ENCODE results near the gene UGGT1. TPM values are rescaled to one million over a fixed set of nuclear protein-coding genes. Genes with fewer than 3 reads are reported as not detected.

UGGT1 gene
- total RNA-seq, 1 experiment from 2014 or later = 55.9 TPM

GRCh38 chr2:128076461-128077106 is 14.4 kb upstream of the UGGT1 start:
- Histone ChIP-seq H2AFZ (ENCODE audit: low read length) (no peak overlapping the region), H3K9me3 (ENCODE audit: control insufficient read depth, low read depth, low read length) (no peaks in the 10 kb centered on the region), H3K4me1 (ENCODE audit: insufficient read depth, low read length) (no peaks in the 10 kb centered on the region), H4K5ac (ENCODE audit: insufficient read length, low read depth, low read length) (no peak overlapping the region), H3K79me1 (ENCODE audit: insufficient read depth, low read depth, low read length, poor library complexity, severe bottlenecking) (no peaks in the 10 kb centered on the region), H3K56ac (ENCODE audit: insufficient read length, low read depth, low read length) (no peak overlapping the region), H3K23ac (ENCODE audit: insufficient read length, low read depth, low read length) (no peak overlapping the region), H3T11ph (ENCODE audit: low read length) (no peak overlapping the region), H4K91ac (ENCODE audit: insufficient read length, low read depth, low read length) (no peak overlapping the region), H3K4me2 (ENCODE audit: insufficient read depth, insufficient read length, low read length) (no peak overlapping the region), H2BK12ac (ENCODE audit: insufficient read length, low read depth, low read length) (no peak overlapping the region), H2BK20ac (ENCODE audit: low read depth, low read length, poor library complexity, severe bottlenecking) (no peak overlapping the region), H2AK5ac (ENCODE audit: insufficient read length, low read length) (no peak overlapping the region), H4K8ac (replicated peaks; ENCODE audit: insufficient read length, low read depth, low read length) (no peak overlapping the region), H3K23me2 (ENCODE audit: insufficient read length, low read depth, low read length, poor library complexity, severe bottlenecking) (no peaks in the 10 kb centered on the region), H2BK5ac (ENCODE audit: insufficient read length, low read length) (no peak overlapping the region), H3K79me2 (ENCODE audit: insufficient read depth, low read length) (no peaks in the 10 kb centered on the region), H3K27me3 (ENCODE audit: insufficient read depth, low read length) (no peaks in the 10 kb centered on the region), H4K20me1 (ENCODE audit: control insufficient read depth, insufficient read depth, insufficient read length) (no peaks in the 10 kb centered on the region), H2BK120ac (ENCODE audit: low read depth, low read length, poor library complexity, severe bottlenecking) (no peak overlapping the region), H2BK15ac (ENCODE audit: low read depth, low read length) (no peak overlapping the region), H3K27ac (ENCODE audit: insufficient read length, low read depth, low read length) (no peak overlapping the region), H3K18ac (ENCODE audit: insufficient read length, low read depth, low read length) (no peak overlapping the region), H3K14ac (ENCODE audit: insufficient read depth, low read length) (no peak overlapping the region), H3K4ac (ENCODE audit: low read depth, low read length) (no peak overlapping the region), H3K9ac (ENCODE audit: extremely low read depth, insufficient read length, low read length) (no peak overlapping the region)
- TF ChIP-seq, protein P1, sequence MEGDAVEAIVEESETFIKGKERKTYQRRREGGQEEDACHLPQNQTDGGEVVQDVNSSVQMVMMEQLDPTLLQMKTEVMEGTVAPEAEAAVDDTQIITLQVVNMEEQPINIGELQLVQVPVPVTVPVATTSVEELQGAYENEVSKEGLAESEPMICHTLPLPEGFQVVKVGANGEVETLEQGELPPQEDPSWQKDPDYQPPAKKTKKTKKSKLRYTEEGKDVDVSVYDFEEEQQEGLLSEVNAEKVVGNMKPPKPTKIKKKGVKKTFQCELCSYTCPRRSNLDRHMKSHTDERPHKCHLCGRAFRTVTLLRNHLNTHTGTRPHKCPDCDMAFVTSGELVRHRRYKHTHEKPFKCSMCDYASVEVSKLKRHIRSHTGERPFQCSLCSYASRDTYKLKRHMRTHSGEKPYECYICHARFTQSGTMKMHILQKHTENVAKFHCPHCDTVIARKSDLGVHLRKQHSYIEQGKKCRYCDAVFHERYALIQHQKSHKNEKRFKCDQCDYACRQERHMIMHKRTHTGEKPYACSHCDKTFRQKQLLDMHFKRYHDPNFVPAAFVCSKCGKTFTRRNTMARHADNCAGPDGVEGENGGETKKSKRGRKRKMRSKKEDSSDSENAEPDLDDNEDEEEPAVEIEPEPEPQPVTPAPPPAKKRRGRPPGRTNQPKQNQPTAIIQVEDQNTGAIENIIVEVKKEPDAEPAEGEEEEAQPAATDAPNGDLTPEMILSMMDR (conservative IDR thresholded peaks at IDR 0.05) = no peak
- Mint-ChIP-seq H3K27me3 (ENCODE audit: low read depth) (no peaks in the 10 kb centered on the region; the same call in none of the 2 replicates), H3K27ac (no peak overlapping the region), H3K4me3 (no peak overlapping the region), H3K9me3 (peaks cover 0 to 5% of the 10 kb centered on the region in 2 experiments; a peak in 3 of 5 replicates), H3K4me1 (no peaks in the 10 kb centered on the region), H3K36me3 (ENCODE audit: insufficient read depth in 1 of 3, low read depth in 3 of 3) (no peaks in the 10 kb centered on the region; a peak in 1 of 7 replicates)
- no peak for DNase-seq
- no CpG with 5 or more reads among the region's 7 CpGs for WGBS (ENCODE audit: extremely low coverage, insufficient read length, low lambda C conversion rate)

Data from H9 (cell line).